Measurements from ENCODE around the gene TTC28.

TTC28 gene

GRCh38 chr22:28394513-28395110 is 285.0 kb downstream of the TTC28 start:
- no peaks in the 10 kb centered on the region for H3K27me3 ChIP-seq
- no peaks in the 10 kb centered on the region for H3K9me3 ChIP-seq
- no peak overlapping the region for H3K4me3 ChIP-seq (ENCODE audit: low read depth in 1 of 2, low read length in 1 of 2)
- no peaks in the 10 kb centered on the region for H3K36me3 ChIP-seq
- TF ChIP-seq CTCF (IDR thresholded peaks at IDR 0.05) = no peak
- no peaks in the 10 kb centered on the region for H3K4me1 ChIP-seq (ENCODE audit: control insufficient read depth in 1 of 2, insufficient read depth in 1 of 2, low read depth in 1 of 2, low read length in 1 of 2)
- H3K27ac ChIP-seq = no peak overlapping the region

GRCh38 chr22:28381429-28382167 is 298.0 kb downstream of the TTC28 start:
- Histone ChIP-seq H3K4me3 (ENCODE audit: low read depth in 1 of 2, low read length in 1 of 2) (no peak overlapping the region), H3K36me3 (no peaks in the 10 kb centered on the region), H3K27ac (no peak overlapping the region), H3K4me1 (ENCODE audit: control insufficient read depth in 1 of 2, insufficient read depth in 1 of 2, low read depth in 1 of 2, low read length in 1 of 2) (peaks cover 0 to 2% of the 10 kb centered on the region in 2 experiments), H3K27me3 (no peaks in the 10 kb centered on the region), H3K9me3 (no peaks in the 10 kb centered on the region)
- no peak for TF ChIP-seq CTCF (IDR thresholded peaks at IDR 0.05)

- H3K4me1 ChIP-seq (ENCODE audit: control insufficient read depth in 1 of 2, insufficient read depth in 1 of 2, low read depth in 1 of 2, low read length in 1 of 2) = peaks cover 0 to 2% of the 10 kb centered on the region in 2 experiments
- H3K4me3 ChIP-seq (ENCODE audit: low read depth in 1 of 2, low read length in 1 of 2) = no peak overlapping the region
- H3K9me3 ChIP-seq = no peaks in the 10 kb centered on the region
- no peak for TF ChIP-seq CTCF (IDR thresholded peaks at IDR 0.05)
- no peaks in the 10 kb centered on the region for H3K36me3 ChIP-seq
- no peaks in the 10 kb centered on the region for H3K27me3 ChIP-seq
- no peak overlapping the region for H3K27ac ChIP-seq
These were observed 299.7 kb downstream of the TTC28 start for GRCh38 chr22:28379951-28380350.

- TF ChIP-seq CTCF (IDR thresholded peaks at IDR 0.05) = no peak
- Histone ChIP-seq H3K27ac (no peak overlapping the region), H3K4me3 (ENCODE audit: low read depth in 1 of 2, low read length in 1 of 2) (no peak overlapping the region), H3K9me3 (no peaks in the 10 kb centered on the region), H3K27me3 (no peaks in the 10 kb centered on the region), H3K36me3 (no peaks in the 10 kb centered on the region), H3K4me1 (ENCODE audit: control insufficient read depth in 1 of 2, insufficient read depth in 1 of 2, low read depth in 1 of 2, low read length in 1 of 2) (peaks cover 0 to 2% of the 10 kb centered on the region in 2 experiments)
These were observed 300.4 kb downstream of the TTC28 start for GRCh38 chr22:28379075-28379779.

GRCh38 chr22:28375761-28376534 is 303.7 kb downstream of the TTC28 start:
- H3K9me3 ChIP-seq = no peaks in the 10 kb centered on the region
- TF ChIP-seq CTCF (IDR thresholded peaks at IDR 0.05) = no peak
- H3K27me3 ChIP-seq = no peaks in the 10 kb centered on the region
- H3K36me3 ChIP-seq = no peaks in the 10 kb centered on the region
- H3K4me3 ChIP-seq (ENCODE audit: low read depth in 1 of 2, low read length in 1 of 2) = no peak overlapping the region
- peaks cover 0 to 2% of the 10 kb centered on the region in 2 experiments for H3K4me1 ChIP-seq (ENCODE audit: control insufficient read depth in 1 of 2, insufficient read depth in 1 of 2, low read depth in 1 of 2, low read length in 1 of 2)
- no peak overlapping the region for H3K27ac ChIP-seq

Data from neutrophil (primary cell).